Measurements from ENCODE around the gene CTCF.
"Not testable (repeated sequence)": the region's sequence is repeated elsewhere in the genome, so short reads cannot be mapped to it uniquely, and the experiment has no call there.

Gene CTCF

DNA sequence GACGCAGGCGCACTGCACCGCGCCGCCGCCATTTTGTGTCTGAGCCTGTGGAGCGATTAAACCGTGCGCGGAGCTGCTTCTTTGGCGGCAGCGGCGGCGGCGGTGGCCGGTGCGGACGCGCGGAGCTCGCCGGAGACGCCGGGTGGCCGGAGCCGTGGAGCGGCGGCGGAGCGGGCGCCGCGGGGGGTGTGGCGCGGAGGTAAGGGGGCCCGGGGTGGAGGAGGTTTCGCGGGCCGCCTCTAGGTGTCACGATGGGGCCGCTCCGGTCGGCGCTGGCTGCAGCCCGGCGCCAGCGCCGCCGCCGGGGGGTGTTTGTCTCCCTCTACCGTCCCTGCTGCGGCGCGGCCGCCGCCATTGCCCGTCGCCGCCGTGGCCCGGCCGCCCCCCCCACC is at the start of gene CTCF:
Gene CTCF (plus strand): TSS at position 1 of the 392 bp plus-strand sequence. CDS start 48,307 bp downstream, outside the sequence.
- DNase-seq (ENCODE audit: low read depth in 2 of 2), result peak; percentile 58 to 64

- DNase-seq (ENCODE audit: low read depth in 2 of 2), result not testable (repeated sequence)
Measured at GRCh38 chr16:67513892-67514291, 48.4 kb upstream of the CTCF start.

DNA sequence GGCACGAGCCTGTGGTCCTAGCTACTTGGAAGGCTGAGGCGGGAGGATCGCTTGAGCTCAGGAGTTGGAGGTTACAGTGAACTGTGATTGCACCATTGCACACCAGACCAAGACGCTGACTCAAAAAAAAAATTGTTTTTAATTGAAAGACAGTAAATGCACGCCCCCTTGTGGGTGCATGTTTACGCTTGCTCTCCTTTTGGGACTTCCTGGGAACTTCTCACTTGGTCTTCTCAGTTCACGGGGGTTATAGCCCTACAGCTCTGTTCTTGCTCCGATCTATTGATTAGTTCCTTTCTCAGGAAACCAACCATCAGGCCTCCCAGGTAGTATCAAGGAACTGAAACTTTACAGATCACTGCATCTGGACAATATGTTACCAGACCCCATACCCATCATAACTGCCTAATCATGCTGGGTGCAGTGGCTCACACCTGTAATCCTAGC is 47.9 kb upstream of the CTCF start:
- peak; percentile 48 to 57 for DNase-seq (ENCODE audit: low read depth in 2 of 2)

GRCh38 chr16:67516296-67517154 is 45.8 kb upstream of the CTCF start:
- peak; percentile 41 to 42 for DNase-seq (ENCODE audit: low read depth in 2 of 2)

- no peak for DNase-seq (ENCODE audit: low read depth in 2 of 2)
Measured at GRCh38 chr16:67517155-67517445, 45.2 kb upstream of the CTCF start.

GRCh38 chr16:67517661-67518423 is 44.5 kb upstream of the CTCF start:
- no peak for DNase-seq (ENCODE audit: low read depth in 2 of 2)

DNA sequence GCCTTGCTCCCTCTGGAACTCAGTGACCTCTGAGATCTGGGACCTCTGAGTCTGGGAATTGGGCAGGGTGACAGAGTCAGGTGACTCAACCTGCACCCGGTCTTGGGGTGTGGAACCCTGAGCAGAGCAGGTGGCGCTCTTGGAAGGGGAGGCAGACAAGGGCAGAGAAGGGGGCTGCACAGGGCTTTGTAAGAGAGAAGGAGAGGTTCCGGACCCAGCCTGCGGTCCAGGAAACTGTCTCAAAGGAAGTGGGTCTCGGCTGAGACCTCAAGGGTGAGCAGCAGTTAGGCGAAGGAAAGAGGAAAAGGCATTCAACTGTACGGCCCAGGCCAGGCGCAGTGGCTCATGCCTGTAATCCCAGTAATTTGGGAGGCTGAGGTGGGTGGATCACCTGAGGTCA is 43.6 kb upstream of the CTCF start:
- no peak for DNase-seq (ENCODE audit: low read depth in 2 of 2)

GRCh38 chr16:67519242-67519641 is 43.1 kb upstream of the CTCF start:
- no peak for DNase-seq (ENCODE audit: low read depth in 2 of 2)

DNA sequence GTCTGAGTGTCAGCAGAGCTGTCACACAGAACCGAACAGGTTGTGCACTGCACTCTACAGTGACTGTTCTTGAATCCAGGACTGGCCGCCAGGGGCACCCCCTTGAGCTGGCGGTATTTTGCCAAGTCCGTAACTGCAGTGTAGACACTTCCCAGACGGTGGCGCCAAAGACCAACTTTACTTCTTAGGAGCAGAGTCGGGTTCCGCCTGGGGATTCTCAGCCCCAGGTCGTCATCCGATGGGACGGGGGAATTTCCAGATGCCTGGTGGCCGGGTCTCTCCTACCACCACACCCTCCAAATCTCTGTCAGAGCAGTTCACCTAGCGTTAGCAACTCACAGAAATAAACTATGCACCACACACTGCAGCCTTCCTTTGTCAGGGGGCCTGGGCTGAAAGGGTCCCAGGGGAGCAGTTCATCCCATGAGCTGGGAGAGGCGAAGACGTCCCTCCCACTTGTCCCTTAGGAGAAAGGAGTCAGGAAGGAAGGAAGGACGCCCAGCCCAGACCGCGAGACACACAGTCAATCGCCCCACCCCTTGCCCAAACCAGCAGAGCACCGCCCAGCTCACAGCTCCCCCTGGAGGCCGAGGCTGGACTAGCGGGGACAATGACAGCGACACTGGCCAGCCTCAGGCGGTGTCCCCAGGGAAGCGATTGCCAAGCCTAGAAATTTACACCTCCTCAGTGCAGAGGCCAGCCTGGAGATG is 41.1 kb upstream of the CTCF start:
- DNase-seq (ENCODE audit: low read depth in 2 of 2), result peak; percentile 81 to 82

DNA sequence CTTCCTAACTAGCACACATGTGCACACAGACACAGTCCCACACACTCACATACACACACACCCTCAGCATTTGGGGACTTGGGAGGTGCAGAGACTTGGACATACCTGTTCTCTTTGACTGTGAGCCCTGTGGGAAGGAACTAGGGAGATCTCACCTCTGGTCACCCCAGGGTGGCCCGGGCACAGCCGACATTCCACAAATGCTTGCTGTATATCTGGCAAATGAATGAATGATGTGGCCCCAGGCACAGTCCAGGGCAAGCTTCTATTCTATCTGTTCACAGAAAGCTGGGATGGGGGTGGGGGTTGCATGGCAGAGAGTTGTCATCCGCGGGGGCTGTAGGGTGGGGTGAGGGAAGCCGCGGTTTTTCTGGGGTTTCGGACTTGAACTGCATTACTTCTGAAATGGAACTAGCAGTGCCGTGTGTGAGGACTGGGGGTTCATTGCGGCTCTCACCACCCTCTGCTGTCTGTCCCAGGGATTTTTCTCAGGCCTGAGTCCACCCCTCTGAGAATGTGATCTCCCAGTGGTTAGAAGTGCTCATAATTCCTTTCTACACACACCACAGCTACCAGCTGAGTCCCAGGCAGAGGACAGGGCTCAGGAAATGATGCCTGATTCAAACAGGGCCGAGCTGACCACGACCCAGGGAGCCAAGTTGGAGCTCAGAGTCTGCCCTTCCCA is 37.0 kb upstream of the CTCF start:
- DNase-seq (ENCODE audit: low read depth in 2 of 2), result no peak

- DNase-seq (ENCODE audit: low read depth in 2 of 2), result no peak
Measured at GRCh38 chr16:67526149-67526791, 36.1 kb upstream of the CTCF start.

DNA sequence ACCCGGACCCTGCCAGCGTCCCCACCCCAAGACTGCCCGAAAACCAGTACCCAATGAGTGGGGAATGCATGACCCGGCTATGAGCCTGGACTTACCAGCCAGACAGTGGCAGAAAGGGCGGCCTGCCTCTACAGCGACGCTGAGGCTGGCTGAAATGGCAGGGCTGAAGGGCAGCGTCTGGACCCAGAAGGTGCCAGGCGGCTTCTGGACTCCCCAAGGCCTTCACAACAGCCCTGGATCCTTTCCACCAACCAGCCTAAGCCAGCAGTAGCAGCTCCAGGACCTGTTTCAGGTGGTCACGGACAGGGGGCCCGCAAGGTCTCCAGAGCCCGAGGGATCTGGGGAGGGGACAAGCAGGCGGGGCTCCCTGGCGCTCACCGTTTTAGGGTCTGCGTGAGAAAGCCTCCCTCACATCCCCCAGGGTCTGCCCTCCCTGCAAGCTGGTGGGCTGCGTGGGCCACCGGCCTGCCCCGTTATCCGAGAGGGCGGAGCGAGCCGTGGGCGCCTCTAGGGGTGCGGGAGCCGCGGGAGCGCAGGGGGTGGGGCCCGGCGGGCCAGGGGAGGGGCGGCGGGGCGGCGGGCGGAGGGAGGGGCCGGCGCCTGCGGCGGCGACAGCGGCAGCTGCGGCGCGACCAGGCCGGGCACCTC is 34.0 kb upstream of the CTCF start, which contains the start of gene RIPOR1:
Gene RIPOR1 (plus strand): TSS at position 608 of the 648 bp plus-strand sequence. CDS start 9,618 bp downstream, outside the sequence.
- DNase-seq (ENCODE audit: low read depth in 2 of 2), result no peak

GRCh38 chr16:67528870-67529581 is 33.3 kb upstream of the CTCF start:
- no peak for DNase-seq (ENCODE audit: low read depth in 2 of 2)

DNA sequence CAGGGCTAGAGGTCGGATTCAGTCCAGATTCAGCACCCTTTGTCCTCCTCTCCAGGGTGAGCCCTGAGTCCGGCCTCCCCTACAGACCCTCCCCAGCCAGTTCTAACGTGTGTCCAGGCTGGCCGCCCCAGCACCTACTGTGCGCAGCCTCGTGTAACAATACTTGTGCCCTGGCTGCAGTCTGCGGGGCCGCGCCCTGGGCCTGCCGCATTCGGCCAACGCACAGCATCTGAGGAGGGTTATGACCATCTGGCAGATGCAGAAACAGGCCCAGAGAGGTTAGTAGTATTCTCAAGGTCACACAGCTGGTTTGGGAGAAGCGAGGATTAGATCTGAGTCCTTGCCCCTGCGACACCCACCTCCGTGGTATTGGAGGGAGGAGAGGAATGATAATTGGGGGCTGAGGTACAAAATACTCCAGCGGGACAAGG is 32.7 kb upstream of the CTCF start:
- no peak for DNase-seq (ENCODE audit: low read depth in 2 of 2)

- no peak for DNase-seq (ENCODE audit: low read depth in 2 of 2)
Measured at GRCh38 chr16:67530013-67530939, 32.0 kb upstream of the CTCF start.

- DNase-seq (ENCODE audit: low read depth in 2 of 2), result no peak
Measured at GRCh38 chr16:67531247-67531646, 31.1 kb upstream of the CTCF start.

DNA sequence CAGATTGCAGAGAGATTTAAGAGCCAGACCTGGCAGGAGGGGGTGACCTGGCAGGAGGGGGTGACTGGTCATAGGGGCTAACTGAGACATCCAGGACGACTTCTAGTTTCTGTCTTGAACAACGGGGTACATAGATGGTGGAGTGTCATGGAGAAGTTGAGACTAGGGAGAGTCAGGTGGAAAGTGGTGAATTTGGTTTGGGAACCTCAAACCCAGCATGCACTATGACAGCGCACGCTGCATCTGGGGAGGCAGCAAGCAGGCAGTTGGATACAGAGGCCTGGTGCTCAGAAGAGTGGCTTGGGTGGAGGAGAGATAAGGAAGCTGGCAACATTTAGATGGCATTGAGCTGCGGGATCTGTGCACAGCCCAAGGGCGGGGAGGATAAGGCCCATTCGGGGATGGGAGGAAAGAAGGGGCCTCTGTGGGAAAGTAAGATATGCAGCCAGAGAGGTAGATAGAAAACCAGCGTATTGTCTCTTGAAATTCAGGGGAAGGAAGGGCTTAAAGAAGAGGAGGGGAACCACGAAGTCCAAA is 29.2 kb upstream of the CTCF start:
- no peak for DNase-seq (ENCODE audit: low read depth in 2 of 2)

DNA sequence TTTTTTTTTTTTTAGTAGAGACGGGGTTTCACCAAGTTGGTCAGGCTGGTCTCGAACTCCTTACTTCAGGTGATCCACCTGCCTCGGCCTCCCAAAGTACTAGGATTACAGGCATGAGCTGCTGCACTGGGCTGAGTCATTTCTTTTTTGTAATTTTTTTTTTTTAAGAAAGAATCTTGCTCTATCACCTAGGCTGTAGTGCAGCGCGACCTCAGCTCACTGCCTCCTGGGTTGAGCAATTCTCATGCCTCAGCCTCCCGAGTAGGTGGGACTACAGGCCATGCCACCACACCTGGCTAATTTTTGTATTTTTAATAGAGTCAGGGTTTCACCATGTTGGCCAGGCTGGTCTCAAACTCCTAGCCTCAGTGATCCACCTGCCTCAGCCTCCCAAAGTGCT is 28.3 kb upstream of the CTCF start:
- not testable (repeated sequence) for DNase-seq (ENCODE audit: low read depth in 2 of 2)

DNA sequence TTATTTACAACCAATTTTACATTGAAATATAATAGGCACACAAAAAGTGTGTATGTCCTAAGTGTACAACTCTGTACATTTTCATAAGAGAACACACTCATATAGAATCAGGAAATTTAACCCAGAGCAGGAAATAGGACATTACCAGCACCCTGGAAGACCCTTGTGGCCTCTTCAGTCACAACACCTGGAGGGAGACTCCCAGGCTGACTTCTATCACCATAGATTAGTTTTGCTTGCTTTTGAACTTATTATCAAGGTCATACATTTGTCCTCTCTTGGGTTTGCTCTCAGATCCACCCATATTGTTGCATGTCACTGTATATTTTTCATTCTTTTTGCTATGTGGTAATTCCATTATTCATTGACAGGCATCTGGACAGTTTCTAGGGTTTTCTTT is 27.9 kb upstream of the CTCF start:
- no peak for DNase-seq (ENCODE audit: low read depth in 2 of 2)

Measured in fibroblast of skin of left biceps (primary cell).